Panc1 (cell line): ENCODE data around the gene NFAT5. TPM values are rescaled to one million over a fixed set of nuclear protein-coding genes. Genes with fewer than 3 reads are reported as not detected.

ENCODE experiments used
- ATAC-seq: fragments of 200-7000 bp; cut with Tn5 transposase; 2 replicates; pipeline ENCODE4 v1.9.1; 2020; ENCODE audit warnings: mild to moderate bottlenecking, moderate library complexity
- BruUV-seq: library from RNA; stranded (reverse); fragments of 400-500 nt; replicated peaks from 2 replicates; lab custom pipeline; 2021; lab: Mats Ljungman, UMichigan
- CTCF ChIA-PET: fragments of 300-600 bp; sonication (Branson Sonifier 250); formaldehyde crosslinking; loops from one replicate; lab custom pipeline; 2022; ENCODE audit warnings: antibody characterized with exemption; lab: Charles Lee
- POLR2A ChIA-PET: fragments of 300-600 bp; sonication (Branson Sonifier 250); formaldehyde crosslinking; loops from one replicate; lab custom pipeline; 2022; ENCODE audit warnings: antibody characterized with exemption; lab: Charles Lee
- DNase-seq: peaks from one replicate; pipeline ENCODE4 v3.0.0-alpha.2; 2010; ENCODE audit warnings: low read depth, low spot score
- H3K27ac ChIP-seq: 2 replicates; pipeline ENCODE4 v1.5.1; 2011; ENCODE audit warnings: mild to moderate bottlenecking, low read length, inconsistent platforms
- H3K27me3 ChIP-seq: fragments of 200-500 bp; sonication (Bioruptor generic); 2 replicates; pipeline ENCODE4 v1.6.0; 2014; ENCODE audit warnings: low read length, inconsistent platforms; ENCODE audit not compliant: control insufficient read depth, insufficient read depth
- H3K36me3 ChIP-seq: fragments of 200-500 bp; sonication (Bioruptor generic); 2 replicates; pipeline ENCODE4 v1.5.1; 2014; ENCODE audit warnings: inconsistent platforms, mild to moderate bottlenecking, low read length, moderate library complexity; ENCODE audit not compliant: control insufficient read depth, insufficient read depth
- H3K4me1 ChIP-seq: 2 replicates; pipeline ENCODE4 v1.5.1; 2011; ENCODE audit warnings: inconsistent platforms, mild to moderate bottlenecking, low read length, moderate library complexity; ENCODE audit not compliant: control insufficient read depth, insufficient read depth
- H3K4me3 ChIP-seq, 2 experiments: 2 replicates each; pipeline ENCODE4 v1.5.1; 2011 to 2012; ENCODE audit warnings: low read depth in 2 of 2, low read length in 2 of 2, mild to moderate bottlenecking in 2 of 2, inconsistent platforms in 1 of 2, moderate library complexity in 1 of 2
- H3K9me3 ChIP-seq: fragments of 200-500 bp; sonication (Bioruptor generic); 2 replicates; pipeline ENCODE4 v1.5.1; 2014; ENCODE audit warnings: low read depth, mild to moderate bottlenecking, inconsistent platforms, low read length, moderate library complexity; ENCODE audit not compliant: control insufficient read depth, insufficient read depth
- POLR2AphosphoS5 ChIP-seq: IDR thresholded peaks from 2 replicates; pipeline ENCODE4 v1.6.1; 2012; ENCODE audit warnings: mild to moderate bottlenecking, low read depth, low read length, moderate library complexity
- REST ChIP-seq, 2 experiments: IDR thresholded peaks; 2 replicates each; pipeline ENCODE4 v1.6.1; 2011 to 2012; ENCODE audit warnings: low read depth in 2 of 2, control low read depth in 1 of 2, low read length in 1 of 2, mild to moderate bottlenecking in 1 of 2, moderate library complexity in 1 of 2; ENCODE audit not compliant: insufficient read depth in 1 of 2
- SIN3A ChIP-seq: IDR thresholded peaks from 2 replicates; pipeline ENCODE4 v1.6.1; 2012; ENCODE audit warnings: low read depth, mild to moderate bottlenecking, low read length, moderate library complexity, borderline replicate concordance; ENCODE audit not compliant: insufficient read depth
- TCF7L2 ChIP-seq: IDR thresholded peaks from 2 replicates; pipeline ENCODE4 v1.6.1; 2011; ENCODE audit warnings: mild to moderate bottlenecking, low read depth, low read length, inconsistent platforms
- in situ Hi-C: cut with HindIII; loops from 2 replicates; pipeline ENCODE4 v1.10.0; 2016; ENCODE audit warnings: low sequenced_read_pairs, low pct_unique_long_range_greater_than_20kb
- intact Hi-C: fragments of 100-400 bp; cut with micrococcal nuclease; formaldehyde crosslinking; loops from one replicate; pipeline ENCODE4 v1.10.0; 2022; ENCODE audit not compliant: unreplicated experiment
- total RNA-seq: library from RNA; stranded (reverse); gene quantifications from one replicate; pipeline ENCODE4 v1.2.1, GENCODE V29; 2021; ENCODE audit not compliant: unreplicated experiment
- TF ChIP-seq, protein P1 (sequence below): fragments of 450-650 bp; IDR thresholded peaks from 2 replicates; pipeline ENCODE4 v1.5.1; 2017; ENCODE audit warnings: mild to moderate bottlenecking

Gene NFAT5
- total RNA-seq, 1 experiment from 2014 or later, result 57.0 TPM

- POLR2A ChIA-PET, result interaction anchor here (0.5 kb wide), 1 partner anchor 11 kb away, joined by 3 read pairs; no protein-coding TSS in a partner anchor
Observed at GRCh38 chr16:69663846-69664245, 98.1 kb downstream of the NFAT5 start.

GRCh38 chr16:69669577-69669976 lies 103.8 kb downstream of the NFAT5 start:
- DNase-seq (no peak), ATAC-seq (no peak)
- Histone ChIP-seq H3K4me3 (no peak overlapping the region), H3K27me3 (no peaks in the 10 kb centered on the region), H3K36me3 (peaks cover 29% of the 10 kb centered on the region), H3K27ac (no peak overlapping the region), H3K4me1 (no peaks in the 10 kb centered on the region), H3K9me3 (no peaks in the 10 kb centered on the region)
- intact Hi-C loops (no loop called here), in situ Hi-C loops (no loop called here)
- ChIA-PET CTCF (no interaction called here), POLR2A (no interaction called here)
- TF ChIP-seq, protein P1, sequence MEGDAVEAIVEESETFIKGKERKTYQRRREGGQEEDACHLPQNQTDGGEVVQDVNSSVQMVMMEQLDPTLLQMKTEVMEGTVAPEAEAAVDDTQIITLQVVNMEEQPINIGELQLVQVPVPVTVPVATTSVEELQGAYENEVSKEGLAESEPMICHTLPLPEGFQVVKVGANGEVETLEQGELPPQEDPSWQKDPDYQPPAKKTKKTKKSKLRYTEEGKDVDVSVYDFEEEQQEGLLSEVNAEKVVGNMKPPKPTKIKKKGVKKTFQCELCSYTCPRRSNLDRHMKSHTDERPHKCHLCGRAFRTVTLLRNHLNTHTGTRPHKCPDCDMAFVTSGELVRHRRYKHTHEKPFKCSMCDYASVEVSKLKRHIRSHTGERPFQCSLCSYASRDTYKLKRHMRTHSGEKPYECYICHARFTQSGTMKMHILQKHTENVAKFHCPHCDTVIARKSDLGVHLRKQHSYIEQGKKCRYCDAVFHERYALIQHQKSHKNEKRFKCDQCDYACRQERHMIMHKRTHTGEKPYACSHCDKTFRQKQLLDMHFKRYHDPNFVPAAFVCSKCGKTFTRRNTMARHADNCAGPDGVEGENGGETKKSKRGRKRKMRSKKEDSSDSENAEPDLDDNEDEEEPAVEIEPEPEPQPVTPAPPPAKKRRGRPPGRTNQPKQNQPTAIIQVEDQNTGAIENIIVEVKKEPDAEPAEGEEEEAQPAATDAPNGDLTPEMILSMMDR, result no peak
- TF ChIP-seq POLR2AphosphoS5, result no peak
- no peak for TF ChIP-seq SIN3A
- no peak for TF ChIP-seq REST (IDR thresholded peaks at IDR 0.05; ENCODE audit: insufficient read depth in 1 of 2, low read depth in 2 of 2, low read length in 1 of 2)
- no TSS peak for BruUV-seq

More at GRCh38 chr16:69663846-69664245, 98.1 kb downstream of the NFAT5 start:
- no TSS peak for BruUV-seq
- Histone ChIP-seq H3K36me3 (peaks cover 18% of the 10 kb centered on the region; the same call in 1 of the 2 replicates), H3K27ac (no peak overlapping the region), H3K4me3 (no peak overlapping the region), H3K9me3 (no peaks in the 10 kb centered on the region), H3K27me3 (no peaks in the 10 kb centered on the region), H3K4me1 (no peaks in the 10 kb centered on the region)
- intact Hi-C loops (no loop called here), in situ Hi-C loops (no loop called here)
- no peak for DNase-seq
- CTCF ChIA-PET, result no interaction called here
- no peak for TF ChIP-seq SIN3A
- no peak for TF ChIP-seq POLR2AphosphoS5
- TF ChIP-seq TCF7L2, result no peak
- no peak for TF ChIP-seq REST (IDR thresholded peaks at IDR 0.05; ENCODE audit: insufficient read depth in 1 of 2, low read depth in 2 of 2, low read length in 1 of 2)
- TF ChIP-seq, protein P1, result no peak
- no peak for ATAC-seq
